GM18951 (cell line): Measurements from ENCODE around the gene ZC3H15.

Experiments
- POLR2A ChIP-seq: IDR thresholded peaks from 4 replicates; pipeline ENCODE4 v1.6.1; 2011; ENCODE audit warnings: mild to moderate bottlenecking; ENCODE audit not compliant: insufficient read length, insufficient read depth; ENCODE audit errors: extremely low read depth
- in situ Hi-C: fragments of 300-500 bp; cut with MboI; formaldehyde crosslinking; loops from one replicate; pipeline ENCODE4 v1.12.0; 2022; ENCODE audit warnings: low sequenced_read_pairs, mixed read lengths, inconsistent platforms; ENCODE audit not compliant: unreplicated experiment

The ZC3H15 gene

DNA sequence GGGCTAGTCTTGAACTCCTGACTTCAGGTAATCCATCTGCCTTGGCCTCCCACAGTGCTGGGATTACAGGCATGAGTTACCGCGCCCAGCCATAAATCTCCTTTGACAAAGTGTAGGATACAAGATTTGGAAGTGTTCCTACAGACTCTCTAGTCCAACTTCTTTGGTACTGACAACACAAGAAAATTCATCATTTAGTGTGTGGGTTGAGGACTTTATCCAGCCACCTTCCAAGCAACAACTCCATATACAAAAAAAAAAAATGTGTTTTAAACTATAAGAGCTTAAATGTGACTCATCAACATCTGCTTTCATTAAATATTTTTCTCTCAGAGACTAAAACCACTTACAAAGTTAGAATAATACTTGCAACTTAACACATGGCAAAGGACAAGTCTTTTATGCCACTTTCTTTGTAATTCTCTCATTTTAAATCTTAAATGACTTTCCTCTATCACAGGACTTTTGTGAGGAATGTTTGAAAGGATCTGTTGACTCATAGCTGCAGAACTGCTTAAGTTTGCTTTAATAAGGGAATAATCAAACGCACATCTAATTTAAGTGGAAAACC lies 57.6 kb downstream of the ZC3H15 start:
- TF ChIP-seq POLR2A = no peak
- in situ Hi-C loops = no loop called here

DNA sequence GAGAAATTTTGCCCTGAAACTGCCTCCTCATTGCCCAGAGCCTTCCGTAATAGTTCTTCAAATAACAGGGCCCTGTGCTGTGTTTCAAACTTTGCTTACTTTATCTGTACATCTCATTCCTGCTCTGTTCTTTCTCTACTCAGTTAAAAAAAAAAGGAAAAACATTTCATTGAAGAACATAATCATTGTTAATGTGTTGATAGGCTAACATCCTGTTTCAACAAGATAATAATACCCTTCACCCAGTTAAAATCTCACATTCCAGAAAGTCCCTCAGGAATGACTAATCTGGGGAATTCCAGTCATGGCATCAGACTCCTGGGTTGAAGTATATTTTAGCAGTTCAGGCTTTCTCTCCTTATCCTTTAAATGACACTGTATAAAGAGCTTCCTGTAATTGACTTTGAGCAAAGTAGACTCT lies 58.2 kb downstream of the ZC3H15 start:
- TF ChIP-seq POLR2A = no peak
- in situ Hi-C loops = no loop called here

DNA sequence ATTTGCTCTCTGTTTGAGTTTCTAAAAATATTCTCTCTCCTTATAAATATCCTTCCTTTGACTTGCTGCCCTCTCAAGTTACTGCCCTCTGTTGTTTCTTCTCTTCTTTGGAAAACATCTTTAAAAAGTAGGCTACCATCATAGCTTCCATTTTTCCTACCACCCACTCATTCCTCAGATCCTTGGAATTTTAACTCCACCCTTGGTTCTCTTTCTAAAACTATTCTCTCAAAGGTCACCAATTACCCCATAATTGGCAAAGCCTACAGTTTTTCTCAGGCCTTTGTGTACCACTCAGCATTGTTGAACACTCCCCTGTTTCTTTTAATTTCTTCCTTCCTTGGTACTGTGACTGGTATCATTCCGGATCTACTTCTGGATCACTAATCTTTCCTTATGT lies 60.8 kb downstream of the ZC3H15 start:
- in situ Hi-C loops = no loop called here
- TF ChIP-seq POLR2A = no peak

DNA sequence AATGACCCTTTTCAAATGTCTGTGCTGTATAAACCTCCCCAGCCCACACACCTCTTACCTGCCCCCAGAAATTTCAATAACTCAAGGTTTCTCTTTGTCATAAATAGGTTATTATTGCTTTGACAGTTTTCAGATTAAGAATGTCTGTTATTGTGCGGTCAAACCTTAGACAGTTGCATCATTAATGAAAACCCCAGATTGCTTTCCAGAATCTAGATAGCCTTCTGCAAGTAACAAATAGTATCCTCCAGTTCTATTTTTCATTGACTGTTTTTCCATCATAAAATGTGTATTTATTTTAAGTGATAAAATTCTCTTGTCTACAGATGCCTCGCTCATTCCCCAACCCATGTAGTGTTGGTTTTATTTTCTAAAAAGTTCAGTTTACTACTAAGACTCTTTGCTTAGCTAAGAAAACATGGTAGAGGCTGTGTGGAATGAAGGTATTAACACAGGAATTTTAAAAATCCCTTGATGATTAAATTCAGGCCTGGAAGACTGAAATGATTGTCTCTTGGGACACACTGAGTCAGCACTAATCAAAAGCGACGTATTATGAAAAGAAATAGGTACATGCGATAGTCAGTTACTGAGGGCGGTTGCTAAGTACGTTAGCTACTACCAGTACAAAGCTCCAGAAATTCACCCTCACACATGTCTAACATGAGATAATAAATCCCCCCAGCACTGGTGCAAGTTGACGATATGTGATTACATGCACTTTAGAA lies 65.4 kb downstream of the ZC3H15 start:
- no peak for TF ChIP-seq POLR2A
- in situ Hi-C loops = no loop called here

DNA sequence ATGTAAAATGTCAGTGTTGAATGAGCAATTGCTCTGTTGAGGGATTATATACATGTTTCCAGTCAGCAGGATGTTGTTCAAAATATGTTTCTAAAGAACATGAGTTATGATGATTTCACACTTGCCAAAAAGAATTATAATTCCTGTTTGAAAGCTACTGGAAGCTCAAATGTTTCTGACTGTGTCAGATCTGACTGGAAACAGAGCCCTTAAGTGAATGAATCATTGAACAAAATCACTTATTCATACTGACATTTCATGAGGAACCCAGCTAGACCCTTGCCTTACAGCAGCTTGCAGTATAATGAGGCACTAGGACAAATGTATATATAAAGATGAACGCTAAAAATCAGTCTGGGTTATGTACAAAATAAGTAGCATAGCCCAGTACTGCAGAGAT lies 68.4 kb downstream of the ZC3H15 start:
- TF ChIP-seq POLR2A = no peak
- in situ Hi-C loops = no loop called here

DNA sequence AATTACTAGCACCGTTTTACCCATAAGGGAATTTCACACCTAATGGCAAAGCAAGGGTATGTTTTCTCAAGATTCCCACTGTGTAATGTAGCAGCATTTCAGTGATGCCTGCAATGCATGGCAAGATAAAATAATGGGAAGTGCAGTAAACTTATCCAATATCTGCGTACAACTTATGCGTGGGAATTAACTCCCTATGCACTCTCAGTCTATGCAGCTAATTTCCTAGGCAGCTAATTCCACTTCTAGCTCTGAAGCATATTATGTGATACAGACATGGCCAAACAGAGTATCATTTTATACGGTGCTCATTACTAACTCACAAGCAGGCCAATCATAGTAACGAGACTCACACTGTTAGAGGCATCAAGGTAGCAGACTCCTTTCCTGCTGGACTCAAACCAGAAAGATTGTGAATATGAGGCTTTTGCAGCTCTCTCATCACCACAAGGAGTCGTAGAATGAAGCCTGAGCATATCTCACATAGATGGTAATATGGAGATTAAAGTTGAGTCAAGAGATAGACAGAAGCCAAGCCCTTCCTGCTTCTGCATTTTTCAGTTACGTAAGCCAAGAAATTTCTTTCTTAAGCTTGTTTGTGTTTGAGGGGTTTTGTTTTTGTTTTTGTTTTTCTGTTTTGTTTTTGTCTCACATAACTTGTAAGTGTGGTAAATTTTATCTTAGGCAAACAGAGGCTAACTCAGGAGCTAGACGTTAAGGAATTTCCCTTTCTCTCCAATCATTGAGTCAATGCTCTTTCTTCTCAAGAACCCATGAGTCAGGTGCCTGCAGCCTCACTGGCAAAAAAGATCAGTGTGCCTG lies 69.0 kb downstream of the ZC3H15 start:
- no peak for TF ChIP-seq POLR2A
- in situ Hi-C loops = no loop called here

DNA sequence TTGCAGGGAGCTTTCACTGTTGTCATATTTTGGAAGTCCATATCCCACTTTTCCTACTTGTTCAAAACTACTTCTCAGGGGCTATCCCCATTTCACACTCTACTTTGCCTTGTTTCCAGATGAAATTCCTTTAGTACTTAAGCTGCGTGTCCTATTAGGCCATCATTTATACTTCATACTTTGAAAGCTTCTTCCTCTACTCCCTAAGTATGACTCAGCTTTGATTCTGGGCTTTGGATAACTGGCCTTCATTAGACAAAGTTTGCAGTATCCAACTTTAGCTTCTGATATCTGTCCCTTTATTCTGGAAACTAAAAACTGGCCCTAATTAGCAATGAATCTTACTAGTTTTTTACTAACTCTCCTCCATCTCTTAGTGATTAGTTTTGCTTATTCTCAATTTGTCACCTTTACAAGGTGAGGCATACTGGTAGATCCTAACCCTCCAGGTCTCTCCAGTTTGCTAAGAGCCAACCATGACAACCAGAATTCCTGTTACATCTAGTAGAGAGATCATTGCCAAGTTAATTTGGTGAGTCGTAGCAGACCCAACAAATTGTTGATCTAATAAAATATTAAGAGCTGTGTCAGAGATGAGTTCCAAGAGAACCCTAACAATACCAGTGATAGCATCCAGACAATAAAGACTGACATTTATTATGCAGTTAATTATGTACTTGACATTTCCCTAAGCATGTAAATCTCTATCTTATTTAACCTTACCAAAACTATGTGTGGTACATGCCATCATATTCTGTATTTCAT lies 72.6 kb downstream of the ZC3H15 start:
- in situ Hi-C loops = no loop called here
- no peak for TF ChIP-seq POLR2A
